Cardiac muscle cell (in vitro differentiated cells and primary cell): ENCODE results near the gene CAMK2G. TPM values are rescaled to one million over a fixed set of nuclear protein-coding genes. Genes with fewer than 3 reads are reported as not detected.

Source experiments
- DNase-seq, 2 donors: peaks; one replicate each; pipeline versions ENCODE4 v3.0.0 to v3.0.0-alpha.2; 2010 to 2017; ENCODE audit warnings: low read depth in 1 of 2, low spot score in 1 of 2
- H3K27ac ChIP-seq: fragments of 200-600 bp; sonication (generic); 2 replicates; pipeline ENCODE4 v1.5.1; 2016
- H3K27me3 ChIP-seq: fragments of 200-600 bp; sonication (generic); 2 replicates; pipeline ENCODE4 v1.6.0; 2016; ENCODE audit warnings: control low read depth
- H3K36me3 ChIP-seq: fragments of 200-600 bp; sonication (generic); 2 replicates; pipeline ENCODE4 v1.5.1; 2016; ENCODE audit warnings: control low read depth
- H3K4me1 ChIP-seq: fragments of 200-600 bp; sonication (generic); 2 replicates; pipeline ENCODE4 v1.8.1; 2017; ENCODE audit warnings: low read depth, mild to moderate bottlenecking, mixed run types
- H3K4me3 ChIP-seq: fragments of 200-600 bp; sonication (generic); 2 replicates; pipeline ENCODE4 v1.5.1; 2016; ENCODE audit warnings: mild to moderate bottlenecking
- H3K9me3 ChIP-seq: fragments of 200-600 bp; sonication (generic); 2 replicates; pipeline ENCODE4 v1.5.1; 2017; ENCODE audit warnings: low read depth, mild to moderate bottlenecking, control low read depth
- CTCF ChIP-seq: IDR thresholded peaks from 2 replicates; pipeline ENCODE4 v1.5.1; 2012; ENCODE audit warnings: low read depth, mild to moderate bottlenecking, low read length
- polyA plus RNA-seq: library from polyadenylated mRNA; unstranded; fragments of >200 nt; fragmentation: Nextera tagmentation; extraction: Ambion mirVana; gene quantifications from 2 replicates; pipeline ENCODE4 v1.2.1, GENCODE V29; 2016
- total RNA-seq: library from RNA; depleted of rRNA; stranded (reverse); fragments of >200 nt; gene quantifications from 2 replicates; pipeline ENCODE4 v1.2.3, GENCODE V29; 2016

The CAMK2G gene
- total and polyA plus RNA-seq, 2 experiments from 2014 or later, result 7.7 to 29.8 TPM

- H3K27ac ChIP-seq, result peak overlapping the region; percentile 77
- H3K27me3 ChIP-seq, result peaks cover 13% of the 10 kb centered on the region
- H3K4me1 ChIP-seq, result peaks cover 14% of the 10 kb centered on the region
- no peak overlapping the region for H3K4me3 ChIP-seq
- no peak for TF ChIP-seq CTCF
- no peaks in the 10 kb centered on the region for H3K36me3 ChIP-seq
- no peaks in the 10 kb centered on the region for H3K9me3 ChIP-seq
- peak; percentile 74 to 99 for DNase-seq
These were observed 32.4 kb upstream of the CAMK2G start for GRCh38 chr10:73906524-73907447.

GRCh38 chr10:73905256-73906020, 31.1 kb upstream of the CAMK2G start:
- TF ChIP-seq CTCF, result no peak
- Histone ChIP-seq H3K9me3 (no peaks in the 10 kb centered on the region), H3K4me3 (no peak overlapping the region), H3K36me3 (no peaks in the 10 kb centered on the region), H3K4me1 (peaks cover 14% of the 10 kb centered on the region), H3K27ac (no peak overlapping the region), H3K27me3 (peaks cover 7% of the 10 kb centered on the region)
- DNase-seq, result no peak

GRCh38 chr10:73902351-73902750, 28.0 kb upstream of the CAMK2G start:
- no peak for DNase-seq
- H3K4me3 ChIP-seq, result no peak overlapping the region

GRCh38 chr10:73901261-73901660, 26.9 kb upstream of the CAMK2G start:
- no peaks in the 10 kb centered on the region for H3K9me3 ChIP-seq
- no peak for DNase-seq
- peaks cover 3% of the 10 kb centered on the region for H3K27me3 ChIP-seq
- no peaks in the 10 kb centered on the region for H3K36me3 ChIP-seq
- H3K27ac ChIP-seq, result no peak overlapping the region
- H3K4me3 ChIP-seq, result no peak overlapping the region
- H3K4me1 ChIP-seq, result peaks cover 1% of the 10 kb centered on the region
- TF ChIP-seq CTCF, result no peak

More at GRCh38 chr10:73902351-73902750, 28.0 kb upstream of the CAMK2G start:
- Histone ChIP-seq H3K27ac (no peak overlapping the region), H3K4me1 (peaks cover 10% of the 10 kb centered on the region), H3K36me3 (no peaks in the 10 kb centered on the region), H3K9me3 (no peaks in the 10 kb centered on the region), H3K27me3 (peaks cover 3% of the 10 kb centered on the region)
- no peak for TF ChIP-seq CTCF

- H3K4me1 ChIP-seq, result no peaks in the 10 kb centered on the region
- peaks cover 3% of the 10 kb centered on the region for H3K27me3 ChIP-seq
- no peak overlapping the region for H3K27ac ChIP-seq
- no peak for DNase-seq
- TF ChIP-seq CTCF, result no peak
- H3K9me3 ChIP-seq, result no peaks in the 10 kb centered on the region
- no peak overlapping the region for H3K4me3 ChIP-seq
- no peaks in the 10 kb centered on the region for H3K36me3 ChIP-seq
These were observed 25.7 kb upstream of the CAMK2G start for GRCh38 chr10:73900064-73900463.
